Lung (tissue), 16 donors: ENCODE data around the gene TTPAL. TPM values are rescaled to one million over a fixed set of nuclear protein-coding genes. Genes with fewer than 3 reads are reported as not detected.
A peak's percentile ranks its signal among the peaks of the same experiment; 100 is the strongest.

ENCODE experiments used
- ATAC-seq: fragments of 200-7000 bp; cut with Tn5 transposase; one replicate; pipeline ENCODE4 v1.9.1; 2020; ENCODE audit warnings: moderate number of reproducible peaks; ENCODE audit not compliant: insufficient read depth, low FRiP score
- DNase-seq, 3 donors: peaks; one replicate each; pipeline ENCODE4 v3.0.0-alpha.2; 2013 to 2017
- H3K27ac ChIP-seq, 2 donors: one replicate each; pipeline ENCODE4 v1.5.1; 2013; ENCODE audit warnings: mild to moderate bottlenecking in 2 of 2, moderate library complexity in 2 of 2, control low read depth in 1 of 2, inconsistent platforms in 1 of 2, low read depth in 1 of 2, low read length in 1 of 2
- H3K27me3 ChIP-seq, 3 donors: one replicate each; pipeline ENCODE4 v1.5.1; 2013; ENCODE audit warnings: low read length in 2 of 3; ENCODE audit not compliant: control insufficient read depth in 3 of 3, insufficient read depth in 3 of 3
- H3K36me3 ChIP-seq, 4 donors: one replicate each; pipeline ENCODE4 v1.5.1; 2013; ENCODE audit warnings: low read length in 4 of 4, mild to moderate bottlenecking in 1 of 4, moderate library complexity in 1 of 4; ENCODE audit not compliant: control insufficient read depth in 4 of 4, insufficient read depth in 4 of 4
- H3K4me1 ChIP-seq, 5 donors: one replicate each; pipeline ENCODE4 v1.5.1; 2013; ENCODE audit warnings: low read length in 5 of 5, mild to moderate bottlenecking in 2 of 5, moderate library complexity in 1 of 5; ENCODE audit not compliant: control insufficient read depth in 5 of 5, insufficient read depth in 5 of 5
- H3K4me3 ChIP-seq: one replicate; pipeline ENCODE4 v1.5.1; 2013; ENCODE audit warnings: mild to moderate bottlenecking, control low read depth, moderate library complexity
- H3K9ac ChIP-seq, 2 donors: one replicate each; pipeline ENCODE4 v1.5.1; 2013; ENCODE audit warnings: low read length in 2 of 2, control low read depth in 1 of 2; ENCODE audit not compliant: insufficient read depth in 1 of 2
- H3K9me3 ChIP-seq, 4 donors: one replicate each; pipeline ENCODE4 v1.5.1; 2013; ENCODE audit warnings: low read length in 3 of 4, mild to moderate bottlenecking in 1 of 4, moderate library complexity in 1 of 4; ENCODE audit not compliant: control insufficient read depth in 4 of 4, insufficient read depth in 3 of 4
- WGBS, 2 donors: extraction: QIAGEN DNeasy Blood & Tissue Kit; methylation state at CpG; one replicate each; pipeline ENCODE4 v1.1.7; 2013; 5-methylcytosine and 5-hydroxymethylcytosine counted together
- long read RNA-seq, 5 donors: transcript quantifications; one replicate each; lab custom pipeline, GENCODE V29; 2026
- polyA plus RNA-seq, 2 donors: library from polyadenylated mRNA; stranded (reverse); fragments of 200-250 nt; gene quantifications; one replicate each; pipeline ENCODE4 v1.2.1, GENCODE V29; 2013
- total RNA-seq, 2 donors: library from RNA; depleted of rRNA in 1 of 2; stranded (reverse); fragments of >200 nt in 1 of 2; gene quantifications; one replicate each; pipeline ENCODE4 v1.2.1, GENCODE V29; 2014 to 2021
- TF ChIP-seq, protein P1 (sequence below): IDR thresholded peaks from 2 replicates; pipeline ENCODE4 v1.5.1; 2012; ENCODE audit warnings: mild to moderate bottlenecking; ENCODE audit errors: control extremely low read depth, extremely low read depth
- donor health status: control.
- donor health status: control.
- donor health status: Bipolar disorder and iron deficiency.
- donor health status: healthy.
- donor health status: DM: yes; HTN: yes; CAD: no.

TTPAL gene, protein sequence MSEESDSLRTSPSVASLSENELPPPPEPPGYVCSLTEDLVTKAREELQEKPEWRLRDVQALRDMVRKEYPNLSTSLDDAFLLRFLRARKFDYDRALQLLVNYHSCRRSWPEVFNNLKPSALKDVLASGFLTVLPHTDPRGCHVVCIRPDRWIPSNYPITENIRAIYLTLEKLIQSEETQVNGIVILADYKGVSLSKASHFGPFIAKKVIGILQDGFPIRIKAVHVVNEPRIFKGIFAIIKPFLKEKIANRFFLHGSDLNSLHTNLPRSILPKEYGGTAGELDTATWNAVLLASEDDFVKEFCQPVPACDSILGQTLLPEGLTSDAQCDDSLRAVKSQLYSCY
- total RNA-seq (10 to 100 TPM in 1 of 2 donors, 1 to 10 TPM in 1; 7.0 to 13.8 TPM), polyA plus RNA-seq (1 to 10 TPM; 3.2 to 5.4 TPM)
- long read RNA-seq, donor 1, full-length matches to known transcripts: 2 of 10 reads
- long read RNA-seq, donor 1, partial matches to known transcripts: 8 of 10 reads
- long read RNA-seq, donor 1, other reads (novel, unspliced or antisense): 0 of 10 reads
- long read RNA-seq, donor 2: 0 reads
- long read RNA-seq, donor 3, full-length matches to known transcripts: 2 of 2 reads
- long read RNA-seq, donor 3, partial matches to known transcripts: 0 of 2 reads
- long read RNA-seq, donor 3, other reads (novel, unspliced or antisense): 0 of 2 reads
- long read RNA-seq, donor 4, partial matches to known transcripts: 11 of 12 reads
- long read RNA-seq, donor 4, other reads (novel, unspliced or antisense): 0 of 12 reads
- long read RNA-seq, donor 5, full-length matches to known transcripts: 8 of 8 reads
- long read RNA-seq, donor 5, partial matches to known transcripts: 0 of 8 reads
- long read RNA-seq, donor 5, other reads (novel, unspliced or antisense): 0 of 8 reads

DNA sequence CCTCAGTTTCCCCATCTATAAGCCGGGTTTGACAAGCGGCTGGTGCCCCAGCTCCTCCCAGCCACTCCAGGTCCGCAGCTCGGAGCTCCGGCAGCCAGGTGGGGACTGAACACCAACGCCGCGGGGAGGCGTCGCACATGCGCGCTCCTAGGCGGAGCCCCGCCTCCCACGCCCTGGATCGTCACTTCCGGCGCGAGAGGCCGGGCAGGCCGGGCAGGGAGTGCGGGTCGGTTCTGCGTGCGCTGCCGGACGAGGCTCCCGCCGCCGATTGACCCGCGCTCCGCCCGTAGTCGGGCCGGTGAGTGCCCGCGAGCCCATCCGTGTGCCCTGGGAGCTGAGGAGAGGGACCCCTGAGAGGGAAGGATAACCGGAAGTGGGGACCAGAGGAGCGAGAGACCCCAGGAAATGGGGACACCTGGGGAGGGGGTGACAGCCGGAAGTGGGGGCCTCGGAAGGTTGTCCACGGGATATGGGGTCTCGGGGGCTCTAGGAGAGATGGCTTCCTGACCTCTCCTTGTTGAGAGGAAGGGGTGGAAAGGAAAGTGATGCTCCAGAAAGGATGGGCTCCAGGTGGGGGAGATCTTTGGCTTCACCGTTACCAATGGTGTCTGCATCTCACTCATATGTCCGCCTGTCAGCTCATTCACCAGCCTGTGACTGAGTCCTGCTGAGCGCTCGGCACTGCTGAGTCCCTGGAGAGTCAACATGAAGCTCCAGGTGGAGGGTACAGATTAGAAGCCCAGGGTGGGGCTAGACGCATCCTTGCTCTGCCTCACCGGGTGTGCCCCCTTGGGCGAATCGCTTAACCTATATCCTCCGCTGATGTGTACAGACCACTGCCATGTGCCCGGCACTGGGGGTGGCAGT, at the start of gene TTPAL:
TTPAL (plus strand) TSS at position 181 of the 867 bp plus-strand sequence. CDS start 4,126 bp downstream, outside the sequence.
- ATAC-seq: peak; percentile 99
- Histone ChIP-seq H3K27ac (peak within 1 kb of the TSS; percentile 94 to 97), H3K27me3 (no peaks in the 10 kb centered on the region), H3K4me3 (peak within 1 kb of the TSS; percentile 81), H3K9me3 (no peaks in the 10 kb centered on the region), H3K9ac (peak within 1 kb of the TSS; percentile 85), H3K36me3 (peaks cover 0 to 12% (median 8%) of the 10 kb centered on the region in 4 donors), H3K4me1 (peaks cover 6 to 16% (median 7%) of the 10 kb centered on the region in 5 donors)
- 3% methylated on average over 55 of the region's 55 CpGs for WGBS, 2 donors
- peak; percentile 88 to 93 (median 90) for DNase-seq
- TF ChIP-seq, protein P1, sequence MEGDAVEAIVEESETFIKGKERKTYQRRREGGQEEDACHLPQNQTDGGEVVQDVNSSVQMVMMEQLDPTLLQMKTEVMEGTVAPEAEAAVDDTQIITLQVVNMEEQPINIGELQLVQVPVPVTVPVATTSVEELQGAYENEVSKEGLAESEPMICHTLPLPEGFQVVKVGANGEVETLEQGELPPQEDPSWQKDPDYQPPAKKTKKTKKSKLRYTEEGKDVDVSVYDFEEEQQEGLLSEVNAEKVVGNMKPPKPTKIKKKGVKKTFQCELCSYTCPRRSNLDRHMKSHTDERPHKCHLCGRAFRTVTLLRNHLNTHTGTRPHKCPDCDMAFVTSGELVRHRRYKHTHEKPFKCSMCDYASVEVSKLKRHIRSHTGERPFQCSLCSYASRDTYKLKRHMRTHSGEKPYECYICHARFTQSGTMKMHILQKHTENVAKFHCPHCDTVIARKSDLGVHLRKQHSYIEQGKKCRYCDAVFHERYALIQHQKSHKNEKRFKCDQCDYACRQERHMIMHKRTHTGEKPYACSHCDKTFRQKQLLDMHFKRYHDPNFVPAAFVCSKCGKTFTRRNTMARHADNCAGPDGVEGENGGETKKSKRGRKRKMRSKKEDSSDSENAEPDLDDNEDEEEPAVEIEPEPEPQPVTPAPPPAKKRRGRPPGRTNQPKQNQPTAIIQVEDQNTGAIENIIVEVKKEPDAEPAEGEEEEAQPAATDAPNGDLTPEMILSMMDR: peak; percentile 17

DNA sequence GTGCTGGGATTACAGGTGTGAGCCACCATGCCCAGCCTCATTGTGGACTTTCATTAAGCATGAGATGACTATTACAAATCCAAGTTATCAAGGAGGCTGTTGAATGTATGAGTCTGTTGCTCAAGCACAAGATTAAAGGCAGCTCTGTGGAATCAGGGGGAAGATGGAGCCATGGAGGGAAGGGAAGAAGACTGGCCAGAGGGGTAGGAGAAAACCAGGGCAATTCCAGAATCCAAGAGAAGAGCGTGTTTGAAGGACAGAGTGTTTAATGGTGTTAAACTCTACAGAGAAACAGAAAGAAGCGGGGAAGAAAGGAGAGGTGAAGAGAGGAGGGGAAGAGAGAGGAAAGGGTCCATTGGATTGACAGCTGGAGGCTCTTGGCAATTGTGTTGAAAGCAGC, 49.8 kb upstream of the TTPAL start:
- DNase-seq: no peak
- 91 to 94% methylated on average over 2 of the region's 2 CpGs for WGBS, 2 donors

More for the DNA sequence above, 49.8 kb upstream of the TTPAL start:
- no peak for ATAC-seq
- Histone ChIP-seq H3K4me3 (no peak overlapping the region), H3K9ac (no peak overlapping the region), H3K27ac (no peak overlapping the region), H3K9me3 (no peaks in the 10 kb centered on the region), H3K36me3 (no peaks in the 10 kb centered on the region), H3K27me3 (peaks cover 0 to 6% (median 0%) of the 10 kb centered on the region in 3 donors), H3K4me1 (no peaks in the 10 kb centered on the region)
- TF ChIP-seq, protein P1: no peak
